ENCODE results near the gene ECSIT. TPM values are rescaled to one million over a fixed set of nuclear protein-coding genes. Genes with fewer than 3 reads are reported as not detected.

The ECSIT gene
- polyA plus RNA-seq, 2 of the 4 experiments (the other 2 are of a cell fraction): 23.0 to 29.7 TPM

DNA sequence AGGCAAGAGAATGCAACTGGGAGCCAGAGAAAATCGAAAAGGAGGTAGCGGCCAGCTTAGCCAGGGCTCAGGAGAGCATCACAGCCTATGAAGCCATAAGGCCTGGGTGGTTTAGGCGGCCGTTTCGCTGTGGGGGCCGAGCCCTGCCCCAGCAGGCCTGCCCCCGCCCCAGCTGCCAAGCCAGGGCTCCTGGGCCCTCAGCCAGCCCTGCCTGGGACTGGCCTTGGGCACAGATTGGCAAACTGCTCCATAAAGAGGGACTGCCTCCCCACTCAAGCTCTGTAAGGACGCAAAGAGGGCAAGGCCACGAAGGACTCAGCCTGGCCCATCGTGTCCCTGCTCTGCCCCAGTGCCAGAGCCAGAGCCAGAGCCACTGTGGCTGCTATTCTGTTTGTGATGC lies 33.5 kb downstream of the ECSIT start:
- no peak overlapping the region for H3K4me2 ChIP-seq

DNA sequence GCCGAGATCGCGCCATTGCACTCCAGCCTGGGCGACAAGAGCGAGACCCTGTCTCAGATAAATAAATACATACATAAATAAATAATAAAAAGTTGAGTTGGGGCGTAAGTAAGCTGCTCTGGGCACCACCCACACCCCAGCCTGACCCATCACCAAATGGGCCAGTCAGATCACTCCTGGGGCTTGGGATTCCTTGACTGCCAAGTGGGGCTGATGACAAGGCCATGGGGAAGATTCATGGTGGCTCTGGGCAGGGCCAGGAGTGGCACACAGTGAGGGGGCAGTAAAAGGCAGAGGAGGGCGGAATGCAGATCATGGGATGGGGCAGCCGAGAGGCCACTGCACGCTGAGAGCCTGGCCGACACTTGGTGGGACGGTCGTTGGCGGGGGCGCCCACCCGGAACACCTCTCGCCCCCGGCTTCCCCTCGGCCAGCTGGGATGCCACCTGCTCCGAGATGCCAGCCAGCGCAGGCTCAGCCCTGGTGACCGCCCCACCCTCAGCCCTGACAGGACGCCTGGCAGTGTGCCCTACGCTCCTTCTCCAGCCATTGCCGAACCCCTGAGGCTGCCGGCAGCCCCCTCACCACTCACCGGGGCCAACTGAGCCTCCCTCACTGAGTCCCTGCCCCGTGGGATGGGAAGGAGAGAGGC lies 34.2 kb downstream of the ECSIT start:
- ChIA-PET CTCF (interaction anchor here (0.6 to 4.3 kb wide), 7 partner anchors 8 to 230 kb away, joined by 3 to 26 read pairs (median 4); no protein-coding TSS in a partner anchor), POLR2A (no interaction called here)
- Histone ChIP-seq H3K4me1 (peaks cover 4% of the 10 kb centered on the region), H3K4me3 (no peak overlapping the region), H3K27ac (no peak overlapping the region), H3K9me3 (no peaks in the 10 kb centered on the region), H3K4me2 (no peak overlapping the region)
- ATAC-seq (no peak), DNase-seq (ENCODE audit: low read depth in 1 of 2, low spot score in 1 of 2) (no peak), FAIRE-seq (no peak)
- TF ChIP-seq HEYL (CRISPR knock-in tag; IDR thresholded peaks at IDR 0.05) (no peak), REST (IDR thresholded peaks at IDR 0.05) (no peak), CBX2 (IDR thresholded peaks at IDR 0.05; ENCODE audit: borderline replicate concordance, low read depth) (no peak), RNF2 (IDR thresholded peaks at IDR 0.05; ENCODE audit: borderline replicate concordance, low read depth) (no peak), SREBF2 (IDR thresholded peaks at IDR 0.05) (no peak), EHMT2 (IDR thresholded peaks at IDR 0.05; ENCODE audit: low read depth) (no peak), SMC3 (IDR thresholded peaks at IDR 0.05) (no peak), FOSB (CRISPR knock-in tag; IDR thresholded peaks at IDR 0.05) (no peak), POLR2AphosphoS2 (conservative IDR thresholded peaks at IDR 0.05; ENCODE audit: low read length) (no peak), TP53 (CRISPR knock-in tag; IDR thresholded peaks at IDR 0.05) (no peak), ZSCAN20 (CRISPR knock-in tag; IDR thresholded peaks at IDR 0.05) (no peak), FOSL2 (IDR thresholded peaks at IDR 0.05) (no peak), FOSL2 (CRISPR knock-in tag; IDR thresholded peaks at IDR 0.05) (no peak)
- TF ChIP-seq, protein P1, sequence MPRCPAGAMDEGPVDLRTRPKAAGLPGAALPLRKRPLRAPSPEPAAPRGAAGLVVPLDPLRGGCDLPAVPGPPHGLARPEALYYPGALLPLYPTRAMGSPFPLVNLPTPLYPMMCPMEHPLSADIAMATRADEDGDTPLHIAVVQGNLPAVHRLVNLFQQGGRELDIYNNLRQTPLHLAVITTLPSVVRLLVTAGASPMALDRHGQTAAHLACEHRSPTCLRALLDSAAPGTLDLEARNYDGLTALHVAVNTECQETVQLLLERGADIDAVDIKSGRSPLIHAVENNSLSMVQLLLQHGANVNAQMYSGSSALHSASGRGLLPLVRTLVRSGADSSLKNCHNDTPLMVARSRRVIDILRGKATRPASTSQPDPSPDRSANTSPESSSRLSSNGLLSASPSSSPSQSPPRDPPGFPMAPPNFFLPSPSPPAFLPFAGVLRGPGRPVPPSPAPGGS (IDR thresholded peaks at IDR 0.05): no peak
- WGBS (ENCODE audit: missing lambda C conversion rate): 95% methylated on average over 18 of the region's 27 CpGs

More for the DNA sequence above, 33.5 kb downstream of the ECSIT start:
- DNase-seq (ENCODE audit: low read depth in 1 of 2, low spot score in 1 of 2): no peak
- ChIA-PET POLR2A (no interaction called here), CTCF (interaction anchor here (0.6 to 4.3 kb wide), 6 partner anchors 9 to 216 kb away, joined by 3 to 26 read pairs (median 8); no protein-coding TSS in a partner anchor)
- Histone ChIP-seq H3K9me3 (no peaks in the 10 kb centered on the region), H3K4me1 (peaks cover 4% of the 10 kb centered on the region), H3K4me3 (no peak overlapping the region), H3K27ac (no peak overlapping the region)
- no peak for ATAC-seq
- FAIRE-seq: no peak
- 90% methylated on average over 5 of the region's 10 CpGs for WGBS (ENCODE audit: missing lambda C conversion rate)
- TF ChIP-seq KDM1A (IDR thresholded peaks at IDR 0.05; ENCODE audit: low read depth): no peak
- TF ChIP-seq, protein P1 (IDR thresholded peaks at IDR 0.05): no peak
- TF ChIP-seq EHF (CRISPR knock-in tag; IDR thresholded peaks at IDR 0.05): no peak
- TF ChIP-seq EP300 (IDR thresholded peaks at IDR 0.05): no peak
- TF ChIP-seq EHMT2 (IDR thresholded peaks at IDR 0.05; ENCODE audit: low read depth): no peak
- TF ChIP-seq SMC3 (IDR thresholded peaks at IDR 0.05): no peak
- no peak for TF ChIP-seq ZNF302 (CRISPR knock-in tag; IDR thresholded peaks at IDR 0.05)
- TF ChIP-seq MAZ (IDR thresholded peaks at IDR 0.05; ENCODE audit: borderline replicate concordance, low read depth, low read length): no peak
- TF ChIP-seq JUNB (IDR thresholded peaks at IDR 0.05): no peak
- TF ChIP-seq FOSL2 (IDR thresholded peaks at IDR 0.05): no peak
- TF ChIP-seq FOSL2 (CRISPR knock-in tag; IDR thresholded peaks at IDR 0.05): no peak
- no peak for TF ChIP-seq CEBPB (IDR thresholded peaks at IDR 0.05)
- TF ChIP-seq, protein P2, sequence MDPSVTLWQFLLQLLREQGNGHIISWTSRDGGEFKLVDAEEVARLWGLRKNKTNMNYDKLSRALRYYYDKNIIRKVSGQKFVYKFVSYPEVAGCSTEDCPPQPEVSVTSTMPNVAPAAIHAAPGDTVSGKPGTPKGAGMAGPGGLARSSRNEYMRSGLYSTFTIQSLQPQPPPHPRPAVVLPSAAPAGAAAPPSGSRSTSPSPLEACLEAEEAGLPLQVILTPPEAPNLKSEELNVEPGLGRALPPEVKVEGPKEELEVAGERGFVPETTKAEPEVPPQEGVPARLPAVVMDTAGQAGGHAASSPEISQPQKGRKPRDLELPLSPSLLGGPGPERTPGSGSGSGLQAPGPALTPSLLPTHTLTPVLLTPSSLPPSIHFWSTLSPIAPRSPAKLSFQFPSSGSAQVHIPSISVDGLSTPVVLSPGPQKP (IDR thresholded peaks at IDR 0.05; ENCODE audit: low read depth, low read length): no peak
- TF ChIP-seq ZSCAN20 (CRISPR knock-in tag; IDR thresholded peaks at IDR 0.05): no peak
- TF ChIP-seq POLR2AphosphoS2 (conservative IDR thresholded peaks at IDR 0.05; ENCODE audit: low read length): no peak
